K562 (cell line): ENCODE data around the gene WASHC4. TPM values are rescaled to one million over a fixed set of nuclear protein-coding genes. Genes with fewer than 3 reads are reported as not detected.

ENCODE experiments used
- REST ChIP-seq, 2 experiments: fragments of 450-650 bp; formaldehyde crosslinking in 1 of 2; IDR thresholded peaks; 2 replicates each; pipeline versions ENCODE4 v1.4.0 to v1.6.1; 2014 to 2020; ENCODE audit warnings: mild to moderate bottlenecking in 2 of 2, borderline replicate concordance in 1 of 2, low read depth in 1 of 2
- TOE1 ChIP-seq, 2 experiments: fragments of 450-650 bp in 1 of 2; sonication (generic) in 1 of 2; formaldehyde crosslinking in 1 of 2; IDR thresholded peaks; 2 replicates each; pipeline versions ENCODE4 v1.7.1 to v1.8.0; 2016 to 2022; ENCODE audit warnings: borderline replicate concordance in 2 of 2, mild to moderate bottlenecking in 2 of 2, antibody characterized with exemption in 1 of 2, inconsistent platforms in 1 of 2, low read depth in 1 of 2, missing genetic modification reagents in 1 of 2, moderate library complexity in 1 of 2
- polyA plus RNA-seq, 8 experiments: library from polyadenylated mRNA; depleted of rRNA in 4 of 8; stranded (reverse) in 5 of 8; unstranded in 3 of 8; fragments of >200 nt; fragmentation: Nextera tagmentation in 2 of 8; fragmentation: Illumina TruSeq in 1 of 8; extraction: Ambion mirVana in 2 of 8; extraction: Trizol in 1 of 8; gene quantifications; 2 replicates each; pipeline versions ENCODE4 v1.2.1 to v1.2.3, GENCODE V29; 2011 to 2014; ENCODE audit warnings: inconsistent platforms in 1 of 8, missing spikeins in 1 of 8
- total RNA-seq, 7 experiments: library from RNA; depleted of rRNA in 6 of 7; stranded (reverse); fragments of >200 nt in 6 of 7; fragmentation: Illumina TruSeq in 2 of 7; extraction: Trizol in 2 of 7; gene quantifications; 2 replicates each; pipeline versions ENCODE4 v1.2.1 to v1.2.3, GENCODE V29; 2011 to 2021; ENCODE audit warnings: low replicate concordance in 1 of 7

The WASHC4 gene
- total and polyA plus RNA-seq, 9 of the 15 experiments (the other 6 are each of a cell fraction or from before 2014, with no cell fraction given): 12.5 to 38.5 (median 21.3) TPM

- TF ChIP-seq REST (IDR thresholded peaks at IDR 0.05; ENCODE audit: borderline replicate concordance) (0 out of 2 replicates have a peak, but pooled peaks have one; percentile 24), REST (CRISPR knock-in tag; IDR thresholded peaks at IDR 0.05; ENCODE audit: low read depth) (no peak), TOE1 (IDR thresholded peaks at IDR 0.05; ENCODE audit: borderline replicate concordance) (no peak), TOE1 (CRISPR knock-in tag; IDR thresholded peaks at IDR 0.05; ENCODE audit: borderline replicate concordance, low read depth) (no peak)
Observed at GRCh38 chr12:105205322-105206048, 98.0 kb downstream of the WASHC4 start (continued).
